KMS-11 (cell line): ENCODE data around the gene GALK1.

Experiments
- H2AFZ ChIP-seq: fragments of 200-600 bp; sonication (generic); 2 replicates; pipeline ENCODE4 v1.6.1; 2016; ENCODE audit warnings: antibody characterized with exemption, mixed run types, low read depth
- H3K27ac ChIP-seq: fragments of 200-600 bp; sonication (generic); 2 replicates; pipeline ENCODE4 v1.6.1; 2016; ENCODE audit warnings: mild to moderate bottlenecking, mixed run types
- H3K27me3 ChIP-seq: fragments of 200-600 bp; sonication (generic); 2 replicates; pipeline ENCODE4 v1.6.1; 2017; ENCODE audit warnings: mild to moderate bottlenecking, low read depth, mixed run types, moderate library complexity; ENCODE audit not compliant: insufficient read depth
- H3K36me3 ChIP-seq: fragments of 200-600 bp; sonication (generic); 2 replicates; pipeline ENCODE4 v1.6.1; 2017; ENCODE audit warnings: mild to moderate bottlenecking, mixed run types; ENCODE audit not compliant: insufficient read depth
- H3K4me1 ChIP-seq: fragments of 200-600 bp; sonication (generic); 2 replicates; pipeline ENCODE4 v1.6.1; 2016; ENCODE audit warnings: mild to moderate bottlenecking, low read depth, mixed run types; ENCODE audit not compliant: poor library complexity, severe bottlenecking
- H3K4me2 ChIP-seq: fragments of 200-600 bp; sonication (generic); 2 replicates; pipeline ENCODE4 v1.7.0; 2016; ENCODE audit warnings: mild to moderate bottlenecking, mixed run types
- H3K4me3 ChIP-seq: fragments of 200-600 bp; sonication (generic); IDR thresholded peaks from 2 replicates; pipeline ENCODE4 v1.6.1; 2017; ENCODE audit warnings: low read depth, low read length, mixed read lengths; ENCODE audit not compliant: insufficient read depth
- H3K79me2 ChIP-seq: fragments of 200-600 bp; sonication (generic); 2 replicates; pipeline ENCODE4 v1.6.1; 2016; ENCODE audit warnings: low read depth, mixed run types; ENCODE audit not compliant: insufficient read depth
- H3K9ac ChIP-seq: fragments of 200-600 bp; sonication (generic); 2 replicates; pipeline ENCODE4 v1.6.1; 2016; ENCODE audit warnings: mild to moderate bottlenecking, mixed run types
- H4K20me1 ChIP-seq: fragments of 200-600 bp; sonication (generic); 2 replicates; pipeline ENCODE4 v1.6.1; 2016; ENCODE audit warnings: mild to moderate bottlenecking, mixed run types; ENCODE audit not compliant: insufficient read depth
- CTCF ChIP-seq: fragments of 200-600 bp; sonication (generic); conservative IDR thresholded peaks from 2 replicates; pipeline ENCODE4 v1.6.1; 2017; ENCODE audit warnings: low read depth, mild to moderate bottlenecking, antibody characterized with exemption, low read length, moderate library complexity, mixed read lengths

Gene GALK1

GRCh38 chr17:75748706-75749105, 16.3 kb downstream of the GALK1 start:
- H3K36me3 ChIP-seq: no peaks in the 10 kb centered on the region
- H3K9ac ChIP-seq: no peak overlapping the region
- no peaks in the 10 kb centered on the region for H3K79me2 ChIP-seq
- H3K27me3 ChIP-seq: peaks cover 17% of the 10 kb centered on the region
- no peak overlapping the region for H3K4me2 ChIP-seq
- H3K4me3 ChIP-seq: no peak overlapping the region
- H3K27ac ChIP-seq: no peak overlapping the region
- no peak overlapping the region for H2AFZ ChIP-seq
- peaks cover 11% of the 10 kb centered on the region for H3K4me1 ChIP-seq
- no peaks in the 10 kb centered on the region for H4K20me1 ChIP-seq
- TF ChIP-seq CTCF: no peak

GRCh38 chr17:75743625-75744206, 21.3 kb downstream of the GALK1 start:
- Histone ChIP-seq H3K27ac (no peak overlapping the region), H3K4me2 (no peak overlapping the region), H3K4me3 (no peak overlapping the region), H3K79me2 (no peaks in the 10 kb centered on the region), H2AFZ (no peak overlapping the region), H4K20me1 (no peaks in the 10 kb centered on the region), H3K36me3 (no peaks in the 10 kb centered on the region), H3K27me3 (peaks cover 24% of the 10 kb centered on the region), H3K4me1 (no peaks in the 10 kb centered on the region), H3K9ac (no peak overlapping the region)
- no peak for TF ChIP-seq CTCF

GRCh38 chr17:75742337-75742736, 22.7 kb downstream of the GALK1 start:
- no peak overlapping the region for H3K9ac ChIP-seq
- H3K36me3 ChIP-seq: no peaks in the 10 kb centered on the region
- H3K4me1 ChIP-seq: no peaks in the 10 kb centered on the region
- no peak overlapping the region for H2AFZ ChIP-seq
- H3K4me2 ChIP-seq: no peak overlapping the region
- H3K79me2 ChIP-seq: no peaks in the 10 kb centered on the region
- no peak for TF ChIP-seq CTCF
- H3K27ac ChIP-seq: no peak overlapping the region
- peaks cover 24% of the 10 kb centered on the region for H3K27me3 ChIP-seq
- no peaks in the 10 kb centered on the region for H4K20me1 ChIP-seq
- no peak overlapping the region for H3K4me3 ChIP-seq

- H3K36me3 ChIP-seq: no peaks in the 10 kb centered on the region
These were observed 24.3 kb downstream of the GALK1 start for GRCh38 chr17:75740631-75741077.

More at GRCh38 chr17:75740631-75741077, 24.3 kb downstream of the GALK1 start:
- Histone ChIP-seq H3K4me3 (no peak overlapping the region), H3K4me2 (no peak overlapping the region), H3K27me3 (peaks cover 24% of the 10 kb centered on the region), H3K4me1 (no peaks in the 10 kb centered on the region), H3K79me2 (no peaks in the 10 kb centered on the region), H3K9ac (no peak overlapping the region), H2AFZ (no peak overlapping the region), H3K27ac (no peak overlapping the region), H4K20me1 (no peaks in the 10 kb centered on the region)
- TF ChIP-seq CTCF: no peak
